IPS-NIHi7 (cell line): Measurements from ENCODE around the gene FAM50B.
"Not testable (repeated sequence)": the region's sequence is repeated elsewhere in the genome, so short reads cannot be mapped to it uniquely, and the experiment has no call there.

Experiments used
- DNase-seq: peaks from one replicate; pipeline ENCODE4 v3.0.0; 2012; ENCODE audit warnings: mixed read lengths; ENCODE audit errors: extremely low spot score

Gene FAM50B

GRCh38 chr6:3847521-3847920 is 1.7 kb upstream of the FAM50B start:
- DNase-seq: no peak

- DNase-seq: no peak
These were observed 793 bp upstream of the FAM50B start for GRCh38 chr6:3848380-3848779.

GRCh38 chr6:3849681-3850450 is 693 bp downstream of the FAM50B start:
- no peak for DNase-seq

- DNase-seq: no peak
These were observed 1.5 kb downstream of the FAM50B start for GRCh38 chr6:3850451-3851203.

- DNase-seq: no peak
These were observed 2.7 kb downstream of the FAM50B start for GRCh38 chr6:3851839-3852238.

GRCh38 chr6:3852391-3852790 is 3.2 kb downstream of the FAM50B start:
- no peak for DNase-seq

GRCh38 chr6:3855866-3856265 is 6.7 kb downstream of the FAM50B start:
- DNase-seq: no peak

GRCh38 chr6:3856576-3856975 is 7.4 kb downstream of the FAM50B start:
- DNase-seq: no peak

GRCh38 chr6:3857468-3858456 is 8.6 kb downstream of the FAM50B start:
- DNase-seq: no peak

- DNase-seq: no peak
These were observed 10.8 kb downstream of the FAM50B start for GRCh38 chr6:3859878-3860552.

GRCh38 chr6:3861424-3861823 is 12.3 kb downstream of the FAM50B start:
- DNase-seq: no peak

GRCh38 chr6:3862038-3862437 is 12.9 kb downstream of the FAM50B start:
- no peak for DNase-seq

- DNase-seq: not testable (repeated sequence)
These were observed 14.1 kb downstream of the FAM50B start for GRCh38 chr6:3863322-3863721.

GRCh38 chr6:3865463-3865862 is 16.3 kb downstream of the FAM50B start:
- DNase-seq: no peak

- DNase-seq: no peak
These were observed 18.7 kb downstream of the FAM50B start for GRCh38 chr6:3867641-3868502.

- no peak for DNase-seq
These were observed 19.4 kb downstream of the FAM50B start for GRCh38 chr6:3868544-3868943.

- DNase-seq: no peak
These were observed 20.1 kb downstream of the FAM50B start for GRCh38 chr6:3869284-3869631.

GRCh38 chr6:3869632-3870527 is 20.7 kb downstream of the FAM50B start:
- DNase-seq: no peak

GRCh38 chr6:3870528-3870925 is 21.4 kb downstream of the FAM50B start:
- DNase-seq: no peak

GRCh38 chr6:3871515-3871914 is 22.3 kb downstream of the FAM50B start:
- DNase-seq: no peak
